ENCODE measurements around the gene DYNLT1. TPM values are rescaled to one million over a fixed set of nuclear protein-coding genes. Genes with fewer than 3 reads are reported as not detected.
"Not testable (repeated sequence)": the region's sequence is repeated elsewhere in the genome, so short reads cannot be mapped to it uniquely, and the experiment has no call there.

DYNLT1 gene
- polyA plus RNA-seq, 1 experiment, result 175 TPM

DNA sequence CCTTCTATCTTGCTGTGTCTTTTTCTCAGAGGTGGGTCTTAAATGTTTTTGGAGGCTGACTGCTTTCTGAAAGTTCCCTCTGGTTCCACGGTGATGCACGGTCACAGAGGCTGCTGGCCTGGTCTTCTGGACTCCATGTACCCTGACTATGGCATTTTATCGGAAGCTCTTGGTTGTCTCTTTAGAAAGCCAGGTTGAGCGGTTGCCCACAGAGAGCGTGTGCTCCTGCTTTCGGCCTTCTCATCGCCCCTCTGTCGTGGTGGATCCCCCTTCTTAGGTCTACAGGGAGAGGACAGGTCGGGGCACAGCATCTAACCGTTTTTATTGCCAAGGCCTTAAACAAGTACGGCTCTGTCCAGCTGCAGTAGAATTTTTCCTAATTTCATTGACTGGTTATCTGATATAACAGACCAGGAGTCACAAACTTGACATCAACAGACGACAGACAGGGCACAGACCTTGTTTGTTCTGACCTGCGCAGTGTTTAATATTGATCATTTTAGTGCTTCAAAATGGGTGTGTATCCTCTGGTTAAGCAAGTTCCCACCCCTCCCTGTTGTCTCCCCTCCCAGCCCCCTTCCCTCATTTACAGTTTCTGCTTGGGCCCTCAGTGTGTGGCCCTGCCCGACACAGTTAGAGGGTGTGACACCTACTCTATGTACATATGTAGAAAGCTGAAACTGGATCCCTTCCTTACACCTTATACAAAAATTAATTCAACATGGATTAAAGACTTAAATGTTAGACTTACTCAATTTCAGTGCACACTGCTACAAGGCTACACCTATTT is 30.0 kb upstream of the DYNLT1 start:
- ChIA-PET POLR2A (no interaction called here), CTCF (interaction anchor here (0.6 to 2.6 kb wide), 3 partner anchors 15 to 482 kb away, joined by 3 to 12 read pairs (median 8); no protein-coding TSS in a partner anchor)
- H3K4me3 ChIP-seq (ENCODE audit: low read depth, low read length), result no peak overlapping the region
- DNase-seq (ENCODE audit: low read depth), result no peak
- H3K36me3 ChIP-seq (ENCODE audit: control insufficient read depth, insufficient read depth, low read length), result no peaks in the 10 kb centered on the region
- TF ChIP-seq CTCF (IDR thresholded peaks at IDR 0.05; ENCODE audit: insufficient read depth, low read depth, low read length), result no peak
- no peaks in the 10 kb centered on the region for H3K27me3 ChIP-seq (ENCODE audit: control insufficient read depth, insufficient read depth, low read length)

DNA sequence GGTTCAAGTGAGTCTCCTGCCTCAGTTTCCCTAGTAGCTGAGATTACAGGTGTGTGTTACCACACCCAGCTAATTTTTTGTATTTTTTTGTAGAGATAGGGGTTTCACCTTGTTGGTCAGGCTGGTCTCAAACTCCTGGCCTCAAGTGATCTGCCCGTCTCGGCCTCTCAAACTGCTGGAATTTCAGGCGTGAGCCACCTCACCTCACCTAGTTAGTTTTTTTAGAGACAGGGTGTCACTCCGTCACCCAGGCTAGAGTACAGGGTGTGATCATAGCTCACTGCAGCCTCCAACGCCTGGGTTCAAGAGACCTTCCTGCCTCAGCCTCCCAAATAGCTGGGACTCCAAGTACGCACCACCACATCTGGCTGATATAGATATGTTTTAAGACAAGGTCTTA is 28.2 kb upstream of the DYNLT1 start:
- CTCF ChIA-PET, result interaction anchor here (1.2 to 2.6 kb wide), 2 partner anchors 13 to 452 kb away, joined by 3 to 12 read pairs; no protein-coding TSS in a partner anchor
- DNase-seq (ENCODE audit: low read depth), result no peak
- H3K27me3 ChIP-seq (ENCODE audit: control insufficient read depth, insufficient read depth, low read length), result no peaks in the 10 kb centered on the region
- no peak overlapping the region for H3K4me3 ChIP-seq (ENCODE audit: low read depth, low read length)
- POLR2A ChIA-PET, result interaction anchor here (0.7 kb wide), 1 partner anchor 25 kb away, joined by 4 read pairs; no protein-coding TSS in a partner anchor
- H3K36me3 ChIP-seq (ENCODE audit: control insufficient read depth, insufficient read depth, low read length), result no peaks in the 10 kb centered on the region
- no peak for TF ChIP-seq CTCF (IDR thresholded peaks at IDR 0.05; ENCODE audit: insufficient read depth, low read depth, low read length)

- H3K4me3 ChIP-seq (ENCODE audit: low read depth, low read length); H3K27me3 ChIP-seq (ENCODE audit: control insufficient read depth, insufficient read depth, low read length); H3K36me3 ChIP-seq (ENCODE audit: control insufficient read depth, insufficient read depth, low read length); POLR2A ChIA-PET; DNase-seq (ENCODE audit: low read depth): not testable (repeated sequence)
- CTCF ChIA-PET, result interaction anchor here (0.7 to 2.6 kb wide), 3 partner anchors 11 to 451 kb away, joined by 3 to 12 read pairs (median 3); no protein-coding TSS in a partner anchor
Observed at GRCh38 chr6:158672119-158672518, 27.6 kb upstream of the DYNLT1 start.

DNA sequence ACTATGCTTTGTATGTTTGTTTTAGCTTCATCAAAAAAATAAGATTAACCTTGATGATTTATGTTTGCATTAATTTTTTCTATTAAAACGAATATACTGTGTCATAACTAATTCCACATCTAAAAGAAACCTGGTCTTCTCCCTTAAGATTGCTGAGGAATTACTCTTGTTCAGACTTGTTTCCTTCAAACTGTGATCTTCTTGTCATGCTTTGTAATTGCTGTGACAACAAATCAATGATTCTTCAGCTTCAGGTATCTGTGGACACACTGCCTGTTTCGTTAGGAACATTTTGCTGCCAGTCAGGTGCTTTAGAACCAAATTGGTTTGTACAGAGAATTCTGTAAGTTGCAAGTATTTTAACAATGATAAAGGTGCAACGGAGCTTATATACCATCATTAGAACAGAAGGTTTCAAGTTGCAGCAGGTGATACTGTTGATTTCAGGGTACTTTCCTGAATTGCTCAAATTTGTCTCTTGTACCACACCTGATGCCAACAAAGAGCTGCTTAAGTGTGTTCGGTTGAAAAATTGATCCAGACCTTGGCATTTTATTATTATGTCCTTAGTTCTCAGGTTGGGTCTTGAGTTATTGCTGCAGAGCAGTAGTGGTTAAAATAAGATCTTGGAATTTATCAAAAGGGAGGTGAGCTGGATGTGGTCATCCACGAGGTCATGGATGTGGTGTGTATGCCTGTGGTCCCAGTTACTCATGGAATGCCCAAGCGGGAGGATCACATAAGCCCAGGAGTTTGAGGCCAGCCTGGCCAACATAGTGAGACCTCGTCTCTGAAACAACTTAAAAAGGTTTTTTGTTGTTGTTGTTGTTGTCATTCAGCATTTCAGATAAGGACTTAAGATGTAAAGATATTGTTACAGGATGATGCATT is 24.8 kb upstream of the DYNLT1 start:
- Histone ChIP-seq H3K4me3 (ENCODE audit: low read depth, low read length) (no peak overlapping the region), H3K36me3 (ENCODE audit: control insufficient read depth, insufficient read depth, low read length) (no peaks in the 10 kb centered on the region), H3K27me3 (ENCODE audit: control insufficient read depth, insufficient read depth, low read length) (no peaks in the 10 kb centered on the region)
- POLR2A ChIA-PET, result no interaction called here
- DNase-seq (ENCODE audit: low read depth), result no peak
- TF ChIP-seq CTCF (IDR thresholded peaks at IDR 0.05; ENCODE audit: insufficient read depth, low read depth, low read length), result no peak
- CTCF ChIA-PET, result interaction anchor here (0.9 kb wide), 1 partner anchor 22 kb away, joined by 5 read pairs; no protein-coding TSS in a partner anchor

DNA sequence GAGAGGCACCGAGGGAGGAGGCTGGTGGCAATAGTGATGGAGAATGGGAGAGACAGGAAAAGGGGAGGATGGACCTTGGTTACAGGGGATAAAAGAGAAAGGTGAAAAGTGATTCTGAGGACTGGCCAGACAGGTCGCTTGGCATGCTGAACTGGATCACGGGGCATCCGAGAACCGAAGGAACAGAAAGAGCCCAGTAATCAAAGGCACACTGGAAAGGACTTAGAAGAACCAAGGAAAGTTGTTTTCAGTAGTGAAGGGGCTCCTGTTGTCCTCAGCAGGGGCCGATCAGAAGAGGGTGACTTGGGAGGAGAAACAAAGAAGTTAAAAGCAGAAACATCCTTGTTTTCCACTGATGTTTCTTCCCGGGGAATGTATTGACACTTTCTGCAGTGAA is 24.2 kb upstream of the DYNLT1 start:
- Histone ChIP-seq H3K4me3 (ENCODE audit: low read depth, low read length) (no peak overlapping the region), H3K27me3 (ENCODE audit: control insufficient read depth, insufficient read depth, low read length) (no peaks in the 10 kb centered on the region), H3K36me3 (ENCODE audit: control insufficient read depth, insufficient read depth, low read length) (no peaks in the 10 kb centered on the region)
- CTCF ChIA-PET, result no interaction called here
- POLR2A ChIA-PET, result no interaction called here
- no peak for DNase-seq (ENCODE audit: low read depth)
- no peak for TF ChIP-seq CTCF (IDR thresholded peaks at IDR 0.05; ENCODE audit: insufficient read depth, low read depth, low read length)
